Panc1 (cell line): ENCODE data around the gene DGKK.

ENCODE experiments used
- POLR2AphosphoS5 ChIP-seq: IDR thresholded peaks from 2 replicates; pipeline ENCODE4 v1.6.1; 2012; ENCODE audit warnings: mild to moderate bottlenecking, low read depth, low read length, moderate library complexity
- SIN3A ChIP-seq: IDR thresholded peaks from 2 replicates; pipeline ENCODE4 v1.6.1; 2012; ENCODE audit warnings: low read depth, mild to moderate bottlenecking, low read length, moderate library complexity, borderline replicate concordance; ENCODE audit not compliant: insufficient read depth
- TF ChIP-seq, protein P1 (sequence below): fragments of 450-650 bp; IDR thresholded peaks from 2 replicates; pipeline ENCODE4 v1.5.1; 2017; ENCODE audit warnings: mild to moderate bottlenecking

DNA sequence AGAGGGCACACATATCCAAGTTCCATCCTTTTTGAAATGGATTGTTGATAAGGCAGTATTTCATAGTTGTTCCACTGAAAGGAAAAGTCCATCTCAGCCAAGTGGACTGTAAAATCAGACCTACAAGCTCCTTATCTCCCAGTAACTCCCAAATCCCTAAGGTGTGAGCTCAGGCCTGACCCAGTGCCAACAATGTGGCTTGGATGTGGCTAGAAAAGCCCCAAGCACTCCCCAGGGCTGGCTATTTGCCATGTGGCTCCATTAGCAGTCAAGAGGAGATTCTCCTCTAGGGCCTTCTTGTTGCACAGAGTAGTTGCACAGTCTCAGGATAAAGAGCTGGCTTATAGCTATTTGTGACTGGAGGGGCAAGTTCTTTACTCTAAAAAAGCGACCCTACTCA, 25.0 kb upstream of the DGKK start:
- TF ChIP-seq, protein P1, sequence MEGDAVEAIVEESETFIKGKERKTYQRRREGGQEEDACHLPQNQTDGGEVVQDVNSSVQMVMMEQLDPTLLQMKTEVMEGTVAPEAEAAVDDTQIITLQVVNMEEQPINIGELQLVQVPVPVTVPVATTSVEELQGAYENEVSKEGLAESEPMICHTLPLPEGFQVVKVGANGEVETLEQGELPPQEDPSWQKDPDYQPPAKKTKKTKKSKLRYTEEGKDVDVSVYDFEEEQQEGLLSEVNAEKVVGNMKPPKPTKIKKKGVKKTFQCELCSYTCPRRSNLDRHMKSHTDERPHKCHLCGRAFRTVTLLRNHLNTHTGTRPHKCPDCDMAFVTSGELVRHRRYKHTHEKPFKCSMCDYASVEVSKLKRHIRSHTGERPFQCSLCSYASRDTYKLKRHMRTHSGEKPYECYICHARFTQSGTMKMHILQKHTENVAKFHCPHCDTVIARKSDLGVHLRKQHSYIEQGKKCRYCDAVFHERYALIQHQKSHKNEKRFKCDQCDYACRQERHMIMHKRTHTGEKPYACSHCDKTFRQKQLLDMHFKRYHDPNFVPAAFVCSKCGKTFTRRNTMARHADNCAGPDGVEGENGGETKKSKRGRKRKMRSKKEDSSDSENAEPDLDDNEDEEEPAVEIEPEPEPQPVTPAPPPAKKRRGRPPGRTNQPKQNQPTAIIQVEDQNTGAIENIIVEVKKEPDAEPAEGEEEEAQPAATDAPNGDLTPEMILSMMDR = no peak
- TF ChIP-seq SIN3A = no peak
- no peak for TF ChIP-seq POLR2AphosphoS5
